NCI-H526 treated with DMSO at 0.1 percent for 48 hours (cell line): ENCODE data around the gene LINC00237.

Experiments used
- DNase-seq: peaks from one replicate; lab custom pipeline; 2025; lab: John Stamatoyannopoulos, UW

Gene LINC00237

DNA sequence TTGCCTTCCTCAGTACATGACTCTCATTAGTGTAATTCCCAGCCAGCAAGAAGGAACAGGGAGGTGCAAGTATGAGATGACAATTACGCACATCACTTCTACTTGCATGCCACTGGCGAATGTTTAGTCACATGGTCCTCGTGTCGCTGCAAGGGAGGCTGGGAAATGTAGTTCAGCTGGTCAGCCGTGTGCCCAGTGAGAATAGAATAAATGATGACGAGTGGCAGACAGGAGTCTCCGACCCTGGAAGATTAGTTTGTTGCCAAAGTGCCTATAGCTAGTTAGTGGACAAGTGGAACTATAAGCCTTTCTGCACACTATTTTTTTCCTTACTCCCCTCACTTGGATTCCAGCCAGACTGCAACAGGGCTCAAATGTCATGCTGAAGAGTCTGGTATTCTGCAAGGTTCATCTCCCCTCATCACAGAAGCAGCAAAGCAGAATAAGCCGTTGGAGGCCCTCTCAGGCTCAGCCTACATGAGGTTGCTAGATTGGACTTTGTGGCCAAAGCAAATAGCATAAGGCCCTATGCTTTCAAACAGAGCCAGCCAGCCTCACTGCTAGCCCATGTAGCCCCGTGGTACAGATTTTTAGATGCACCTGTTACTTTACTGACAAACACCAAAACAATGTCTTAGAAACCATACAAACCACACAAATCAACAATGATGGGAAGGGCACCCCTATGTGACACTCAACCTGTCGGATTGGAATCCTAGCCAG, 9.7 kb downstream of the LINC00237 start:
- no peak for DNase-seq

DNA sequence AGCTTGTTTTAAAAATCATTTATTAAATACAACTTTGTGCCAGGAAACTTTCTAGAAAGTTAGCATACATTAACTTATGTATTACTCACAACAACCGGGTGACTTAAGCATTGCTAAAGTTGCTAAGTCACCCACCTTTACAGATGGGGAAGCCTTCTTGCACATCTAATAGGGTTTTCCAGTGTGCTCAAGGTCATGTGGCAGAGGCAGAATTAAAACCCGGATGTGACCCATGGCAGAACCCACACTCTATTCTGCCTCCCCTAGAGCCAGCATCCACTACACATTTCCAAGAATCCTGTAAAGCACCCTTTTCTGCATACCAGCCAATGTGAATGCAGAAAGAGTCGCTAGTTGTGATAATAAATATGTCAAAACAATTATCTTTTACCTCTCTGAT, 13.4 kb downstream of the LINC00237 start:
- DNase-seq: no peak

DNA sequence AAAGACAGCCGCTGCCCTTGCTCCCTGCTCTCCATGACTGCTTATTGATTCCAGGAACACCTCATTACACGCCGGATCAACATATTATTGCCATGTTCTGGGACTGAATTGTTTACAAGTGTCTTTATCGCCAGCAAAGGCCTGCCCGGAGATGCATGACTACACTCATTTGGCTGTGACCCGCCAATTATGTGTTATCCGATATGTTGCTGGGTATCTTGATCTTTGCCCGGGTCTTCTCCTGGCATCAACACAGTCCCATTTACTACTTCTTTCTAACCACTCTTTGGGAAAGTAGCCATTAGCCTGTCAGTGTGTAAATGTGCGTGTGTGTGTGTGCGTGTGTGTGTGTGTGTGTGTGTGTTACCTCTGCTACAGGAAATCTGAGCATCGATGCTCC, 15.4 kb downstream of the LINC00237 start:
- DNase-seq: peak; percentile 72

DNA sequence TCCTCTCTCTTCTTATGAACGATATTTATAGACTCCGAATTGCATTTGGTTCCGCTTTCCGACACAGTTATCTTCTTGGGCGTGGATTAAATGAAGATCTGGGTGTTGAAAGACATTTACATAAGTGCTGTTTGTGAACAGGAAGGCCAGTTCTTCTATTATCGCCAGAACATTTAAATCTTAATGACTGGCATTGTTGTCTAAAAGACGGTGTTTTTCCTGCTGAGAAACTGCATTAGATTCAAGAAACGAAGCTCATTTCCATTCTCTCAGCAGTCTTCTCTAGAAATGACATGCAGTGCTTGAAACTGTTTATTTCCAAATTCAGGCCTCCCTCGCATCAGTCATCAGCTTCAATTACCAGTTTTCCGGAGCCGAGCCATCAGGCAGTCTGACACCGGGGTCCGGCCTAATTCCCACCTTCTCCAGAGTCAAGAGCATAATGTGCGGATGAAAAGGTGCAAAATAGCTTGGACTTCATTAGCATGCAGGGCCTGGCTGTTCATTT, 16.0 kb downstream of the LINC00237 start:
- no peak for DNase-seq

DNA sequence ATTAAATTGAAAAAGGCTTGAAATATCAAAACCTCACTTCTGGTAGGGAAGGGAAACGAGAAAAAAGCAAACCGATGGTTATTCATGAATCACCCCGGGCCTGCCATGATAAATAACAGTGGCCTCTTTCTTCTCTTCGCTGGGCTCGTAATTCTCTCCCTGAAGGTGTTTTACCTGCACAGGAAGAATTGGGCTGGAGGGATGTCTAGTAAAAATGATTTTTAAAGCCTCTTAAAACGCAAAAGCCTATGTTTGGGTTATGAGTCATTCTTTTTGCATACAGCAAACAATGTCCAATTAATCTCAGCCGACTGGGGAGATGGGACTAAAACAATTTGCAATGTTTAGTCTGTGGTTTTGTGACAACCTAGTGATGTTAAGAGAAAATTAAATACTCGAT, 16.8 kb downstream of the LINC00237 start:
- peak; percentile 54 for DNase-seq

DNA sequence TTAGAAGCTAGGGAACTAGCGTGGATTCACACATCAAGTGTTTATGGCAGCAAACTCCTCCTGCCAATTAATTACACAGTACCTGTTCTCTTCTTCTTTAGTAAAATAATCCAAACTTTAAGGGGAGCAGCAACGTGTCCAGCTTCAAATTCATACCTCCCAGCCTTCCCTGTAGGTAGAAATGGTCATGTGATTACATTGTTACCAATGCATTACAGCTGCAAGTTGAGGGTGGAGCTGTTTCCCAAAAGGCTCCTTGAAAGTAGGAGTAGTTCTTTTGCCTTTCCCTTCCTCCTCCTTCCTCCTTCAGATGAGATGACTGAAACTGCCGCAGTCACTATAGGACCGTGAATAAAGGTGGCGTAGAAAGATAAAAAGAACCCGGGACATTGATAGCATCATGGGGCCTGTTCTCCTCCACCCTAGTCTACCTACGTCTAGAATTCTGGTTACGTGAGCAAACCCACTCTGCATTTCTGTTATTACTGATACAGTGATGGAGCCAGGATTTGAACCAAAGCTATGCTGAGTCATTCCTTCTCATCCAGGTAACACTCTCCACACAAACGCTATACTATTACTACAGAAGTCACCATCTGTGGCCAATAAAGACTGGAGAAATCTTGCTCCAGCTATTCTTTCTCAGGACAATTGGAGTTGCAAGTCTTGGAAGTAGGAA, 18.2 kb downstream of the LINC00237 start:
- DNase-seq: no peak

DNA sequence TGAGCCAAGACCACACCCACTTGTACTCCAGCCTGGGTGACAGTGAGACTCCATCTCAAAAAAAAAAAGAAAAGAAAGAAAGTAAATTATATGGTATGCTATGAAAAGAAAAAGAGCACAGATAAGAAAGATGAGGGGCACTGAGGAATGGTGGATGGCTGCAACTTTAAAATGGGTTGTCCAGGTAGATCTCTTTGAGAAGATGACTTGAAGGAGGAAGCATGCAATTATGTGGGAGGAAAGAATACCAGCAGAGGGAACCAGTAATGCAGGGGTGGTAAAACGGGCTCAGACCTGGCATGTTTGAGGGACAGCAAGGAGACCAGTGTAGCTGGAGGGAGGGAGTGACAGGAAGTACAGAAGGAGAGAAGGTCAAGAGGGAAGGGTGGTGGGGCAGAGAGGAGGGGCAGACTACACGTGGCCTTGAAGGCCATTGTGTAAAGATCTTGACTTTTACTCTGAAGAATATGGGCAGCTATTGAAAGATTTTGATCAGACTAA, 22.3 kb downstream of the LINC00237 start:
- no peak for DNase-seq

DNA sequence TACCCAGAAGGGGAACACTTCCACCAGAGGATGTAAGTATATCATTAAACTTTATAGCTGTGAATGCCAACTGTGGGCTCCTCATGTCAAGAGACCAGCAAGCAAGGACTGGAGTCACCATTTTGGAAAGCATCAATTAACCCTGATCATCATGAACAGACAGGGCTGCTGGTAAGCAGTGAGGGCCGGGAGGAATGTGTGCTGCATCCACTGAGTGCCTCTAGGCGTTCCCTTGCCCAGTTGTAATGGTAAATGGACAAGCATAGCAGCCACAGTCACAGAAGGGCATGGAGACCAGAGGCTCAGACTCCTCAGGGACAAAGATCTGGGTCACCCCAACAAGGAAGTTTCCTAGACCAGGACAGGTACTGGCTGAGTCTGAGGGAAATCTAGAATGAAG, 23.6 kb downstream of the LINC00237 start:
- no peak for DNase-seq

DNA sequence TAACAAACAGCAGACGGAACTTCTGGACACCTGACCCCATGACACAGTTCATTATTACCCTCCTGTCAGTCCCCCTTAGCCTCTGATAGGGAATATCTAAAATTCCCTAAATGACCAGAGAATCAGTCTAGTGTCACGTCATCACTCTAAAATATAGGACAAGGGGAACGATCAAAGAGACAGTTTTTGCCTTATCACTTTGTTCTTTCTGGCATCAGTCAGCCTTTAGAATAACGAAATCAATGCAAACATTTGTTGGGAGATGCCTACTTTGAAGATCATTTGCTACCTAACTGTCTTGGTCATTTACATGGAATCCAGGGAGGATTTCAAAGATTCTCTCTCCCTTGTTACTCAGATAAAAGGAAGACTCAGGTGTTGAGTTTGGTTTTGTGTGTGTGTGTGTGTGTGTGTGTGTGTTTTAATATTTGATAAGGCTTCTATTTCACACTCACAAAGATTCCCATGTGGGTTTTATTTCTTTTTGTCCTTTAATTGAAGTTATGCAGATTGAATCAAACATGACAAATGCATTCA, 28.3 kb downstream of the LINC00237 start:
- no peak for DNase-seq

DNA sequence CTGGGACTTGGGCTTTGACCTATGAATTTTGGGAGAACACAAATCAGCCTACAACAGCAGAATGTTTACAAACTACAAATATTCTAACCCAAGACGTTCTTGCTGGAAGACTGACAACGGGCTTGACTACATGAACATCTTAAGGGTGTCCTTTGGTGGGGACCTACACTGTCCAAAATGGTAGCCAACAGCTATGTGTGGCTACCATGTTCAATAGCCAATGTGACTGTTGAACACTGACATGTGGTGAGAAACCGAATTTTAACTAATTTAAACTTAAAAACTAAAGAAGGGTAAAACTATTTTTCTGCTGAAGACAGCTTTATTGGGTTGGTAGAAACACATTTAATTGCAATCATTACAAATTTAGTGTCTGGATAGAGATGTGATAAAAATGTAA, 30.1 kb downstream of the LINC00237 start:
- no peak for DNase-seq

DNA sequence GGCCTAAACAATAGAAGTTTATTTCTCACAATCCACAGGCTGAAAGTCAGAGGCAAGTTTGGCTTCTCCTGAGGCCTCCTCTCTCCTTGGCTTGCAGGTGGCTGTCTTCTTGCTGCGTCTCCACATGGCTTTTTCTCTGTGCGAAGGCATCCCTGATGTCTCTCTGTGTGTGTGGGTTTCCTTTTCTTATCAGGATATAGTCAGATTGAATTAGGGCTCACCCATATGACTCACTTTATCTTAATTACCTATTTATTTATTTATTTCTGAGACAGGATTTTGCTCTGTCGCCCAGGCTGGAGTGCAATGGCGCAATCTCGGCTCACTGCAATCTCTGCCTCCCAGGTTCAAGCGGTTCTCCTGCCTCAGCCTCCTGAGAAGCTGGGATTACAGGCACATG, 30.7 kb downstream of the LINC00237 start:
- DNase-seq: no peak

DNA sequence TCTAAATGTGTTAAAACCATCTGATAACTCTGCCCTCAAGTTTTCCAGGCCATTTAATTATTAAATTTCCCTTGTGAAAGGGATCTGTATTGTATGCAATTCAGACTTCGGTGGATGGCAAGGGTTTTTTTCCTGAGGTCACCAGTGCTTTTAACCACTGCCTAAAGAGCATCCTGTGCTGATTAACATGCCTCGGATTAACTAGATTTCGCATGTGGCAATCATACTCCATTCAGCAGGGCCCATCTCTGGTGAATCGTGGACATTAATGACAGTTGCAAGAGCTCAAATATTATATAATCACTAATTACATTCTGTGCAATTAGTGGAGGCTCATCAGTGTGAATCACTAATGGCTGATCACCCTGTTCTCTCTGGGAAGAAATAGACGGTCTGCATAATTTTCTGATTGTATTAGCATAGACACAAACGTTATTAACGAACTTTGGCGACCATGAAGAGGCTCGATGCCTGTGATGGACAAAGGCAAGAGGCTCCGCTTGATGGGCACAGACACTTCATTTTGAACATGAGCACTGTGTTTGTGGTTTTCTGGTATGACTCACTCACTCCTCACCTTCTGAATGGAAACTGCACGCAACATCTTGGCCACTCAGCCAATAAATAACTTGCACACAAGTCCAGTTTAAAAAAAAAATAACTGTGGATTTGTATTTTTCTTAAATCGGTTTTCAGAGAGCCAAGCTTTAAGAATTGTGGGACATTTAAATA, 31.4 kb downstream of the LINC00237 start:
- DNase-seq: no peak

DNA sequence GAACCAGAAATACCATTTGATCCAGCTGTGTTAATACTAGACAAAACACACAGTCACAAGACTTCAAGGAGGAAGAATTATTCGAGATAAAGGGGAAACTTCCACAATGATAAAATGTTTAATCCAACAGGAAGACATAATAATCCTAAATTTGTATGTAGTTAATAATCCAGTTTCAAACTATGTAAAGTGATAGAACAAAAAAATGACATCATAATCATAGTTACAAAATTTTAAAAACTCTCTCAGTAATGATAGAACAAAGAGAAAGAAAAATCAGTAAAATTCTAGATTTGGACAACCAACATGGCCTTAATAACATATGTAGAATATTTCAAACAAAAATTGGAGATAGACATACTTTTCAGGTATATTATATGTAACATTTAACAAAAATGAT, 38.9 kb downstream of the LINC00237 start:
- DNase-seq: no peak

DNA sequence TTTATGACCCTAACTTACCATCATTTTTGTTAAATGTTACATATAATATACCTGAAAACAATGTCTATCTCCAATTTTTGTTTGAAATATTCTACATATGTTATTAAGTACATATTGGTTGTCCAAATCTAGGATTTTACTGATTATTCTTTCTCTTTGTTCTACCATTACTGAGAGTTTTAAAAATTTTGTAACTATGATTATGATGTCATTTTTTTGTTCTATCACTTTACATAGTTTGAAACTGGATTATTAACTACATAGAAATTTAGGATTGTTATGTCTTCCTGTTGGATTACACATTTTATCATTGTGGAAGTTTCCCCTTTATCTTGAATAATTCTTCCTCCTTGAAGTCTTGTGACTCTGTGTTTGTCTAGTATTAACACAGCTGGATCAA, 41.2 kb downstream of the LINC00237 start:
- DNase-seq: no peak

DNA sequence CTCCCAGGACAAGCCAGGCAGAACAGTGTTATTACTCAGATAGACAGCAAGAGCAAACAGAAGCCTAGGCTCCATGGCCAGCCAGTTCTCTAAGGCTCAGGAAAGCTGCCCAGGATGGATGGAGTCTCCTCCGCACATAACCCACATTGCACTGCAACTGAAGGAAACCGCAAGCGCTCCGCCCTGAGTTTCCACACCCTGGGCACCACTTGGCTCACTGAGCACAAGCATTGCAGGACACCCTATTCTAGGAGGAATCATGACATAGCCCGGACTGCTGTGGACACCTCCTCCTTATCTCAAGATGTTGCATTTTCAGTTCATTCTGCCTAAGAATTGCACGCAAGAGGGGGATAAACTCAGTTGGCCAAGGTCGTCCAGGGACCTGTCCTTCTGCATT, 42.9 kb downstream of the LINC00237 start:
- DNase-seq: no peak

DNA sequence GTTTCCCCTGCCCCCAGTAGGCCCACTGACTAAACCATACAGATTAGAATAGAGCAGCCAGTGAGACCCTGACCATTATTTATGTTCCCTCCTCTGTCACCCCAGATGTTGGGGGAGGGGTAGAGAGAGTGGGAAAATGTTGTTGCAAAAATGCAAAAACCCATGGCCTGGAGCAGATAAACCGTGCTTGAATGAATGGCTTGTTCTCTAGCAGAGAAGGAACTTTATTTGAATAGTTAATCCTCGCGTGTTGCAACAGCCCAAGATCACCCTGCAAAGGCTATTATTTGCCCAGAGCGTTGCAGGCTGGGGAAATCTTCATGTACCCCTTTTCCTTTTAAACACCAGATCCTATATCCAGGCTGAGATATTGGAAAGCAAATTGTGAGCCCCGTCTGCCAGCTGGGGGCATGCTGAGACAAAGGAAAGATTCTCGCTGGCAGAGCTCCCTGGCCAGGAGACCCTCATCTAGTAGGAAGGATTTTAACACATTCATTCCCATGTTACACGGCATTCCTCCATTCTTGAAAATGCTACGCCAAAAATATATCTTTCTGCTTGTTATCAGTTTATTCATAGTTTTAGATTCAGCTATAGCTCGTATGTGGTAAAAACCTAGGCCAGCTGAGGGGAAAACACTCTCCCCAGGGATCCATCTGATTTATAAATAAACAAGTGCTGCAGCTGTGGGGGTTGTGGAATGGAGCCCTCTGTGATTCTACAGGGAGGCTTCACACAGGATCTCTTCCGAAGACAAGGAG, 53.0 kb downstream of the LINC00237 start:
- DNase-seq: peak; percentile 95

DNA sequence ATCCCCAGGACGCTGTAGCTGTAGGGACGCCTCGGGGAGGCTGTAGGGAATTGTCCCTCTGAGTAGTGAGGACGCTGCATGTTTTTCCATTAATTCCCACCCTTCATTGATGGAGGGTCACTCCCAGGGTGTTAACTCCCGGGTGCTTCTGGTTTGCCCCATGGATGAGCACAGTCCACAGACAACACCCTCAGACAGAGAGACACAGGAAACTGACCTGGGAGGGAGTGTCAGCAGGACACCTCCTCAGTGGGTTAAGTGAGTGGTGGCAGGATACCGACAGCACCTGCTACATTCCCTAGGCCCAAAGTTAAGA, 53.5 kb downstream of the LINC00237 start:
- no peak for DNase-seq

DNA sequence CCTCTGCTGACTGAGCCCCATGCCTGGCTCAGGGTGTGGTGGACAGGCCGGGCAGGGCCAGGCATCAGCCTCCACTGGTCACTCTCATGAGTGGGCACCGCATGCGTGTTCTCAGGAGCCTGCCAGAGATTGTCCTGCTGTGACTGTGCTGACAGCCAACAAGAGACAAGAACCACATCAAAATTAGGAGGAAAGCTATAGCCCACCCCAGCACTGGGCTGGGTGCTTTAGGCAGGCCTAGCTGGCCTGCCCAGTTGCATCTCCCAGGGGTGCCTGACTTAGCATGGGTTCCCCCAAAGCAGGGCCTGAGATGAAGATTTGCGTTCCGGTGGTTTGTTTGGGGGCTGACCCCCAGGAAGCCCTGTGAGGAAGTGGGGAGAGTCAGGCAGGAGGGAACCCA, 53.9 kb downstream of the LINC00237 start:
- no peak for DNase-seq

DNA sequence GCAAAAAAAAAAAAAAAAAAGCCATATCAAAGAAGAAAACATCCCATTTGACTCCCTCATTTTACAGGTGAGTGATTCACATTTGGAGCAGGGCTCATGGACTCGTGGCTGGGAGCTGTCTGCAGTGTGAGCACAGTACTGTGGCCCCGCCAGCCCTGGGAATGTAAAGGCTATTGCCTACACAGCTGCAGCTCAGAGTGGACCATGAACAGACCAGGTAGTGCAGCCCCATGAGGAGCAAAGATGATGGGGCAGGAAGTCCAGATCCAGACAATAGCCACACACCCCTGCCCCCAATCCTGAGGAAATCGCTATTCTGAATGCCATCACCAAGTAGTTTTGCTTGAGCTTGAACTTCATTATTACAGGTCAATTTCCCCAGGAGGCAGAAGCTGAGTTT, 55.4 kb downstream of the LINC00237 start:
- no peak for DNase-seq

DNA sequence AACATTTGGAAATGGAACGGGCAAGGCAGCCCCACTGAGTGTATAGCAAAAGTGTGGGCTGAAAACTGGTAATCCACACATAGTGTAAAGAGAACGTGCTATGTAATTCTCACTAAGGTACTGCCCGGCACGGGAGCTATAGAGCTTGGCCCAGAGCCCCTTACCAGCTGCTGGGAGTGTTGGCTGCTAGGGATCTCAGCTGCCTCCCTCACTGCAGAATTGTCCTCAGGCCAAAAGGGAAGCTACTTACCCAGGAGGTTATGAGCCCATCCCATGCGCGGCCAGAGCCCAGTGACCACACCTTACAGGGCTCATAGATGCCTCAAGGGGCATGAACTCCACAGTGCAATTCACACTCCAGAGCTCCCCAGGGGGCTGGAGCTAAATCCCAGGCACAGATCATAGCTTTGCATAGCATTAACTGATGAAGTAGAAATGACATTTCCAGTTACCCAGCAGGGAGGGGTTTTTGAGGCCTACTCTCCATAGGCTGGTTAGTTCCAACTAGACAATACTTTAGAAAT, 56.8 kb downstream of the LINC00237 start:
- no peak for DNase-seq

DNA sequence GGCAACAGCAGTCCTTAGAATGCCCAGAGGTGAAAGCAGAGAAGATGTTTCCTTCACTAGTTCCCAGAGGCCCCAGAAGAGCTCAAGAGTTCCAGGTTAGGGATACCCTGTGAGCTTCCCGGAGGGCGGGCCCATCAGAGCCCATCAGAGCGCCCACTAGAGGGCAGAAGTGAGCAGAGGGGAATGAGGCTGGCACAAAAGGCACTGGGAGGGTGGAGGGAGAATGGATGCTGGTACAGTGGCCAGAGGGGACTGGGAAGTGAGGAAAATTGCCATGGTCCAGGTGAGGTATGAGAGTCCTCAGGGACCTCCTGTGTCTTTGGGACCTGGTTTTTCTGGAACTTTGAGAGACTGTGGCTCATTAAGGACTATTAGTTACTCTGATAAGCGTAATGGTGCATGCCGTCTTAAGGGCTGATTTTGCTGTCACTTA, 57.3 kb downstream of the LINC00237 start:
- DNase-seq: no peak

DNA sequence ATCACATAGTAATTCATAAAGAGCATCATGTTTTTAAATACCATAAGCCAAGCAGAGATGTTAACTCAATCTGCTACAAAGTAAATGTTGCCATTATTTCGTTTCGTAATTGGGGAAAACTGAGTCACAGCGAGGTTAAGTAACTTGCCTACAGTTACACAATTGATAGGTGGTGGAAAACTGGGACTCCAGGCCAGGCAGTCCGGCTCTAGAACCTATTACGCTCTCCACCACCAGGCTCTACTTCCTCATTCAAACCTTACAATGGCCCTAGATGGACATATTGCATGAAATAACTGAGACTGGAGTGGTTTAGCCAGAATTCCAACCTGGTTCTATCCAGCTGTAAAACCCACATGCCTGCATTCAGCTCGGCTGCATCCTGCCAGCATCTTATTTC, 58.2 kb downstream of the LINC00237 start:
- no peak for DNase-seq
